Left renal cortex interstitium (tissue), 4 donors: ENCODE results near the gene TMED7. TPM values are rescaled to one million over a fixed set of nuclear protein-coding genes. Genes with fewer than 3 reads are reported as not detected.

Experiments used
- DNase-seq, 4 donors: peaks; one replicate each; pipeline ENCODE4 v3.0.0-alpha.2; 2013; ENCODE audit warnings: low read depth in 4 of 4, low spot score in 2 of 4, missing footprints in 1 of 4
- polyA plus RNA-seq, 4 donors: library from polyadenylated mRNA; unstranded; fragments of 120-200 nt; gene quantifications; one replicate each; pipeline ENCODE4 v1.2.1, GENCODE V29; 2013; ENCODE audit not compliant: insufficient read length in 4 of 4

Gene TMED7
- polyA plus RNA-seq, 4 donors = 87.5 to 107 (median 105) TPM

GRCh38 chr5:115585265-115585664 lies 40.6 kb downstream of the TMED7 start:
- no peak for DNase-seq

DNA sequence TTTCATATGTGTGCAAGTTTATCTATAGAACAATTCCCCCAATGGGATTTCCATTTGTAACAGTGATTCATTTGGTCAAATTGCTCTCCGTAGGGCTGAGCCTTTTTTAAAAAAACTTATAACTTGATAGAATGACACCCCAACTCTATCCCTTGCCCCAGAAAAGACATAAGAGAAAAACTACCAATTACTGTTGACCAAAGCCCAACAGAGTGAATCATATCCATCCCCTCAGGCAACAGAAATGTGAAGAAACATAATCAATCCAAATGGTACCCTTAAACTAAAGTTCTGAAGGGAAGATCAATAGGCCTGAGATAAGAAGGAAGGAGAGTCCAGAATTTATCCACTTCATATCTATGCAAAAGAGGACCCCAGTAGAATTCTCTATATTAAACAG lies 41.3 kb downstream of the TMED7 start:
- no peak for DNase-seq

GRCh38 chr5:115583474-115583873 lies 42.4 kb downstream of the TMED7 start:
- DNase-seq = no peak

DNA sequence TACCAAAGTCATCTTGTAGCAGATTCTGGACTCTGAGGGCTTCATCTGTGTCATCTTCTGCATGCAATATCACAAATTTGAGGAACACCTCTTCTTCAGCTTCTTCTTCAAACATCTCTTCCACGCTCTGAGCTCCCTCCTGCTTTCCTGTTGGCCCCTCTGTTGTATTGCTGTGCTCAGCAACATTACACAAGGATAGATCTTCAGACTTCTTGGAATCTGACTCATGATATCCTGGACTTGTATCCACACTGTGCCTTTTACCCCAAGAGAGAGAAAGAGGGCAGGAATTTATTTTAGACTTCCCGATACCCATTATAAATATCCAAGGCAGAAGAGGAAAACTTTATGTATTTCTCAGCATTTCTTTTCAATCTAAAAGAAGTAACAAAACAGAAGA lies 44.9 kb downstream of the TMED7 start:
- no peak for DNase-seq

DNA sequence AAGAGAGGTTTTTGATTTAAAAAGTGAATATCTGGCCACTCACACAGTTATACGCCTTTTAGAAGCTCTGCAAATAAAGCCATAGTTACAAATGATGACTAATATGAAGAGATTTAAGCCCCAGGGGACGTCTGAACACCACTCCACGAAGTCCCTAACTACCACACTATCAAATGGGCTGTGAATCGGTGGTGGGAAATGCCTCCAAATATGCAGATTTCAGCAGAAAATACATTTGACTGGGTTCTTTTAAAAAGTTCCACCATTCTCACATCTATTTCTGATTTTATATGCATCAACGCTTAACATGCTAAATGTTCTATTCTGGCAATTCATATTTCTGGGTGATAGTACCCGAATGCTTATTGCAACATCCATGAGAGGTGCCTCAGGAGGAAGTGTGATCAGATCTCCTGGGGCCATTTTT lies 46.1 kb downstream of the TMED7 start:
- no peak for DNase-seq

GRCh38 chr5:115579216-115579615 lies 46.6 kb downstream of the TMED7 start:
- no peak for DNase-seq

DNA sequence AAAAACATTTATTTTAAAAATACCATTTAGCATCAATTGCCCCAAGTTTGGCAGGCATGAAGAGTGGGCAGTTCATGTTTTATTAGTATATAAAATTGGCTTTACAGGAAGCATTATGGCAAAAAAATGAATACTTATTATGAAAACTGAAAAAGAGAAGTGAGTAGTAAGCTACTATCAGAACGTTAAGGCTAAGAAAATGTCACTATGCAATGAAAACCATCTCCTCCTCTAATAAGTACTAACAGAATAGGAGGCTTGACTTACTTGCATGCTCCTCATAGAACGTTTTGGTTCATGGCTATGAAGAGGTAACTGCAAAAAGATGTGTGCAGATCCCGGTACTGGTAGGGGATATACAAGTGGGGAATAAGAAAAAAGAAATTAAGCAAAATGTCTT lies 47.2 kb downstream of the TMED7 start:
- DNase-seq = no peak

DNA sequence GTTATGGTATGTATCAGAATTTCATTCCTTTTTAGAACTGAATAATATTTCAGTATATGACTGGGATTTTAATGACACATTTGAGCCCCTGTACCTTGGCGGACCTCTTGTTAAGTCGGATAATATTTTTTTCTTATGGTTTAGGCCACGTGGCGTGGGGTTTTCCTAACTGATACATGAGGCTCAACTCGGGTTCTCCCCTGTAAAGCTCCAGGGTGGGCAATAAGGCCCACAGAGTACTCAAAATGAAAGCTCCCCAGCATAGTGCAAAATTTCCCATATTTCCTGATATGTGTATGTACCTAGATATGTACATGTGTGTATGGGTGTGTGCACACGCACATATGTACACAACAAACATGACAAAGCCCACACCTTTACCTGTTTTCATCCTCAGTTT lies 48.1 kb downstream of the TMED7 start:
- DNase-seq = no peak

- DNase-seq = no peak
Measured at GRCh38 chr5:115577329-115577728, 48.5 kb downstream of the TMED7 start.

DNA sequence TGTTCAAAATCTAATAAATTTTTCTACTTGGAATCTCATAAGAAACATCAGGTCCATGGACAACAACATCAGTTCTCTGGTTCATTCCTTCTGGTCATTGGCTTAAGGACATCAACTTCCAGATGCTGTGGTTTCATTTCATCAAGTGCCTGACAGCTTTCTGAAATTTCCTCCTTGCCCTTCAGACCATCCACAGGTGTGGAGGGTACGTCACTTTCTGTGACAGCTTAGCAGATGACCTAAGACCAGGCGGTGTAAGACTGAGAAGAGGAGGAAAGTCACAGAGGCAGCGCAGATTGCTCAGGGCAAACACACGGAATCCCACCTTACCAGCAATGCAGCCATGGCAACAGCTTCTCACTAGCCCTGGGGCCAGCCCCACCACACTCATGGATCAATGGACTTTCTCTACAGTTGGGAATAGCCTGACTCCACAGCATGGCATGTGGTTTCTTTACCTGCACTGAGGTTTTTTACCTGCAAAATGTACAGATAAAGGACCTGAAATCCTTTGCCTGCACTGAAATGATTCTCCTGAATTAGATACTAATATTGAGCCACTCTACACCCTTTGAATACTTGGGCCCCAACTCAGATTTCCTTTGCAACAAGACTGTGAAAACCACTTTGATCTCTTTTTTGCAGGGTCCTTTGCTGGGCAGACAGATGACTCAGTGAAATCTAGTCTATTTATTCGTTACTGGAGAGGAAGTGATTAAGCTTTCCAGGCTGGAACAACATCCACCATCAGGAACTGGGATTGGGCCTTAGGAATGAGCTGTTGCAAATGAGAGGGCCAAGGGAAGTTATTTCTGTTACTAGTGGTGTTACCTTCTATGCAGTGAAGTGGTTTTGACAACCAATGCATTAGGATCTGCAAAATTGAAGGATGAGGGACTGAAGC lies 50.4 kb downstream of the TMED7 start:
- DNase-seq = no peak

GRCh38 chr5:115573133-115573532 lies 52.7 kb downstream of the TMED7 start:
- no peak for DNase-seq

- no peak for DNase-seq
Measured at GRCh38 chr5:115571441-115571878, 54.4 kb downstream of the TMED7 start.

GRCh38 chr5:115568668-115569067 lies 57.2 kb downstream of the TMED7 start:
- DNase-seq = no peak

- DNase-seq = no peak
Measured at GRCh38 chr5:115565233-115565632, 60.6 kb downstream of the TMED7 start.

Other genes starting within 250 kb of the TMED7 start
- gene FEM1C, start 81.3 kb downstream of the TMED7 start, polyA plus RNA-seq = 10 to 100 TPM; 19.6 to 22.1 (median 21.1) TPM
- 1 to 10 TPM; 2.4 to 7.2 (median 4.2) TPM for gene TICAM2, start 23.6 kb downstream of the TMED7 start, polyA plus RNA-seq
- gene CDO1, start 190.6 kb upstream of the TMED7 start, polyA plus RNA-seq = 10 to 100 TPM; 19.2 to 26.7 (median 24.5) TPM
- 10 to 100 TPM; 44.8 to 64.2 (median 52.4) TPM for gene ATG12, start 215.5 kb upstream of the TMED7 start, polyA plus RNA-seq
- gene AP3S1, start 215.9 kb upstream of the TMED7 start, polyA plus RNA-seq = 100 to 1,000 TPM; 102 to 128 (median 119) TPM